Esophagus squamous epithelium (tissue), 5 donors: ENCODE data around the gene SIGLECL1. TPM values are rescaled to one million over a fixed set of nuclear protein-coding genes. Genes with fewer than 3 reads are reported as not detected.

Experiments used
- DNase-seq: peaks from one replicate; lab custom pipeline; 2025; lab: John Stamatoyannopoulos, UW
- H3K27ac ChIP-seq, 4 donors: fragments of 200-600 bp; sonication (generic); one replicate each; pipeline ENCODE4 v1.5.1; 2016 to 2019; ENCODE audit warnings: mild to moderate bottlenecking in 1 of 4
- H3K27me3 ChIP-seq, 4 donors: fragments of 200-600 bp; sonication (generic); 1 replicate in 3 of 4; 2 replicates in 1 of 4; pipeline versions ENCODE4 v1.5.1 to v1.6.0; 2017 to 2021; ENCODE audit warnings: antibody characterized with exemption in 1 of 4
- H3K36me3 ChIP-seq, 3 donors: fragments of 200-600 bp; sonication (generic); one replicate each; pipeline ENCODE4 v1.5.1; 2016 to 2019
- H3K4me1 ChIP-seq, 3 donors: fragments of 200-600 bp; sonication (generic); one replicate each; pipeline ENCODE4 v1.5.1; 2017 to 2019
- H3K4me3 ChIP-seq, 4 donors: fragments of 200-600 bp; sonication (generic); 1 replicate in 3 of 4; 2 replicates in 1 of 4; pipeline ENCODE4 v1.5.1; 2016 to 2019; ENCODE audit warnings: mild to moderate bottlenecking in 2 of 4, moderate library complexity in 1 of 4
- H3K9me3 ChIP-seq, 3 donors: fragments of 200-600 bp; sonication (generic); one replicate each; pipeline ENCODE4 v1.5.1; 2016 to 2019
- CTCF ChIP-seq, 6 experiments: fragments of 450-650 bp in 4 of 6; fragments of 200-600 bp in 2 of 6; sonication (generic) in 2 of 6; IDR thresholded peaks; one replicate each; pipeline ENCODE4 v1.5.1; 2016 to 2019; ENCODE audit warnings: antibody characterized with exemption in 6 of 6, mild to moderate bottlenecking in 4 of 6, moderate library complexity in 4 of 6
- POLR2A ChIP-seq, 4 donors: fragments of 450-650 bp; IDR thresholded peaks; one replicate each; pipeline ENCODE4 v1.6.1; 2017; ENCODE audit warnings: antibody characterized with exemption in 4 of 4, mild to moderate bottlenecking in 4 of 4, moderate library complexity in 3 of 4
- WGBS, 2 donors: methylation state at CpG; one replicate each; pipeline ENCODE4 v1.1.5; 2018; 5-methylcytosine and 5-hydroxymethylcytosine counted together
- intact Hi-C: fragments of 100-400 bp; cut with DNase I; formaldehyde crosslinking; loops from one replicate; pipeline ENCODE4 v1.15.0; 2022
- total RNA-seq, 4 donors: library from RNA; depleted of rRNA; stranded (reverse); fragments of >200 nt; gene quantifications; one replicate each; pipeline ENCODE4 v1.1.0, GENCODE V29; 2016
- donor health status: DM: yes; HTN: yes; CAD: no.

The SIGLECL1 gene
- total RNA-seq, 4 donors from 2014 or later = not detected

- DNase-seq = no peak
- H3K36me3 ChIP-seq = no peaks in the 10 kb centered on the region
- intact Hi-C loops = no loop called here
- no peak overlapping the region for H3K27ac ChIP-seq
- H3K9me3 ChIP-seq = no peaks in the 10 kb centered on the region
- H3K27me3 ChIP-seq = no peaks in the 10 kb centered on the region
- 64 to 81% methylated on average over 3 of the region's 9 CpGs for WGBS, 2 donors
- TF ChIP-seq CTCF (IDR thresholded peaks at IDR 0.05) (no peak), POLR2A (IDR thresholded peaks at IDR 0.05) (no peak)
- no peaks in the 10 kb centered on the region for H3K4me1 ChIP-seq
- H3K4me3 ChIP-seq = no peak overlapping the region
Measured at GRCh38 chr19:51251468-51251820, 564 bp downstream of the SIGLECL1 start.

GRCh38 chr19:51252306-51253079, 1.6 kb downstream of the SIGLECL1 start:
- no peak for DNase-seq
- intact Hi-C loops = no loop called here
- no peaks in the 10 kb centered on the region for H3K4me1 ChIP-seq
- H3K36me3 ChIP-seq = no peaks in the 10 kb centered on the region
- H3K4me3 ChIP-seq = no peak overlapping the region
- H3K27ac ChIP-seq = no peak overlapping the region
- no peaks in the 10 kb centered on the region for H3K27me3 ChIP-seq
- no peak for TF ChIP-seq POLR2A (IDR thresholded peaks at IDR 0.05)
- 62 to 69% methylated on average over 9 of the region's 9 CpGs for WGBS, 2 donors
- no peaks in the 10 kb centered on the region for H3K9me3 ChIP-seq

- intact Hi-C loops = no loop called here
- no peak overlapping the region for H3K4me3 ChIP-seq
Measured at GRCh38 chr19:51253088-51253806, 2.4 kb downstream of the SIGLECL1 start.

GRCh38 chr19:51256155-51256625, 5.3 kb downstream of the SIGLECL1 start:
- Histone ChIP-seq H3K4me1 (no peaks in the 10 kb centered on the region), H3K36me3 (no peaks in the 10 kb centered on the region), H3K27me3 (peaks cover 0 to 20% (median 0%) of the 10 kb centered on the region in 4 donors), H3K27ac (no peak overlapping the region), H3K9me3 (no peaks in the 10 kb centered on the region), H3K4me3 (no peak overlapping the region)
- intact Hi-C loops = no loop called here
- TF ChIP-seq POLR2A (IDR thresholded peaks at IDR 0.05) = no peak
- no peak for TF ChIP-seq CTCF (IDR thresholded peaks at IDR 0.05)
- no peak for DNase-seq
- WGBS, 2 donors = 31 to 35% methylated on average over 2 of the region's 2 CpGs

More at GRCh38 chr19:51253088-51253806, 2.4 kb downstream of the SIGLECL1 start:
- no peaks in the 10 kb centered on the region for H3K4me1 ChIP-seq
- no peak overlapping the region for H3K27ac ChIP-seq
- 65 to 85% methylated on average over 1 of the region's 1 CpG for WGBS, 2 donors
- TF ChIP-seq CTCF (IDR thresholded peaks at IDR 0.05) (no peak), POLR2A (IDR thresholded peaks at IDR 0.05) (no peak)
- H3K27me3 ChIP-seq = peaks cover 0 to under 1% (median 0%) of the 10 kb centered on the region in 4 donors
- DNase-seq = no peak
- no peaks in the 10 kb centered on the region for H3K9me3 ChIP-seq
- H3K36me3 ChIP-seq = no peaks in the 10 kb centered on the region

GRCh38 chr19:51257471-51257870, 6.6 kb downstream of the SIGLECL1 start:
- Histone ChIP-seq H3K36me3 (no peaks in the 10 kb centered on the region), H3K4me1 (no peaks in the 10 kb centered on the region), H3K4me3 (no peak overlapping the region), H3K27ac (no peak overlapping the region), H3K27me3 (peaks cover 0 to 31% (median 0%) of the 10 kb centered on the region in 4 donors), H3K9me3 (no peaks in the 10 kb centered on the region)
- TF ChIP-seq POLR2A (IDR thresholded peaks at IDR 0.05) (no peak), CTCF (IDR thresholded peaks at IDR 0.05) (no peak)
- 78 to 90% methylated on average over 2 of the region's 2 CpGs for WGBS, 2 donors
- no peak for DNase-seq
- intact Hi-C loops = no loop called here
